Osteocyte (in vitro differentiated cells): Measurements from ENCODE around the gene ABHD15. TPM values are rescaled to one million over a fixed set of nuclear protein-coding genes. Genes with fewer than 3 reads are reported as not detected.
A peak's percentile ranks its signal among the peaks of the same experiment; 100 is the strongest.

ENCODE experiments used
- DNase-seq: peaks from one replicate; pipeline ENCODE4 v3.0.0; 2021; ENCODE audit warnings: mixed read lengths; ENCODE audit not compliant: unreplicated experiment; ENCODE audit errors: extremely low spot score
- H3K27ac Mint-ChIP-seq: one replicate; pipeline ENCODE4 v1.8.0; 2021; ENCODE audit warnings: mild to moderate bottlenecking, mixed read lengths; ENCODE audit not compliant: unreplicated experiment
- H3K27me3 Mint-ChIP-seq: one replicate; pipeline ENCODE4 v1.8.0; 2021; ENCODE audit warnings: mixed read lengths; ENCODE audit not compliant: unreplicated experiment
- H3K36me3 Mint-ChIP-seq: one replicate; pipeline ENCODE4 v1.8.0; 2021; ENCODE audit warnings: mixed read lengths; ENCODE audit not compliant: unreplicated experiment
- H3K4me1 Mint-ChIP-seq: one replicate; pipeline ENCODE4 v1.8.0; 2021; ENCODE audit warnings: mixed read lengths; ENCODE audit not compliant: unreplicated experiment
- H3K4me3 Mint-ChIP-seq: one replicate; pipeline ENCODE4 v1.8.0; 2021; ENCODE audit warnings: mild to moderate bottlenecking, moderate library complexity, mixed read lengths; ENCODE audit not compliant: unreplicated experiment
- H3K9me3 Mint-ChIP-seq: one replicate; pipeline ENCODE4 v1.8.0; 2021; ENCODE audit warnings: mixed read lengths; ENCODE audit not compliant: unreplicated experiment
- CTCF ChIP-seq: fragments of 200-600 bp; sonication (generic); IDR thresholded peaks from 2 replicates; pipeline ENCODE4 v1.5.0; 2021; ENCODE audit warnings: antibody characterized with exemption, mild to moderate bottlenecking, moderate library complexity
- total RNA-seq: library from RNA; stranded (reverse); gene quantifications from 2 replicates; pipeline ENCODE4 v1.2.1, GENCODE V29; 2021

Gene ABHD15
- total RNA-seq, 1 donor from 2014 or later: 12.8 TPM

DNA sequence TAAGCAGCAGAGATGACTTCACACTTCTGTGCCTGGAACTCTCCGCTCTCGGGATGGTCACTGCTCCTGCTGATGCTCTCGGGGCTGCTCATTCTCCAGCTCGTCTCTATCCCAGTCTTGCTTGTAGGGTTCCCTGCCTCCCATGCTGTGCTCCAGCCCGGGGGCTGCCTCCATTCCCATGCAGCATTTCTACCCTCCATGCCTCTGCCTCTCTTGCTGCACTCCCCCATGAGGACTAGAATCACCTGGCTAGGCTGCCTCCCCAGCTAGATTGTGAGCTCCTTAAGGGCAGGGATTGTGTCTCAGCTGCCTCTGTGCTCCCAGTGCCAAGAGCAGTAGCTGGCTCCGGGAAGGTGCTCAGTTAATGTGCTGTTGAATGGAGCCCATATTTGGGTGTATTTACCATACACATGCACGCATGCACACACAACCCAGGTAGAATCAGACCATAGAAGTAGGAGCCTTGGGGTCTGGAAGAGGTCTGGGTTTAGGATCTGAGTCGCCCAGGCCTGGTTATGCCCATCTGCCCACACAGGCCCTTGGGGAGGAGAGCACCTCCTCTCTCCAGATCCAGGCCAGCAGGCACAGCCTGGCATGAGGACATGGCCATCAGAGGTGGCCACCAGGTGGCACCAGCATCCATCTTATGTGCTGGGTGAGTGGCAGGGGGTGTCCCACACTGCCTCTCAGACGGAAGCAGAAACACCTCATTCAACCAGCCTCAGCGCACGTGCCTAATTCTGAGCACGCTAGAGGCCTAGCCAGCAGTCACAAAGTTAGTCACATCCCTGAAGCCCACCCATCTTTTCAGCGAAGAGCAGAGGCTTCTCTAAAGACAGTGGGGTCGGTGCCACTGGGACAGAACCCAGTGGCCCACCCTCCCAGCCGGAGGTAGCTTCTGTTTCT is 13.3 kb upstream of the ABHD15 start:
- DNase-seq: peak; percentile 94
- no peaks in the 10 kb centered on the region for H3K9me3 Mint-ChIP-seq
- TF ChIP-seq CTCF: peak; percentile 94
- H3K27ac Mint-ChIP-seq: peak overlapping the region; percentile 47
- peaks cover 20% of the 10 kb centered on the region for H3K4me1 Mint-ChIP-seq
- peaks cover 16% of the 10 kb centered on the region for H3K36me3 Mint-ChIP-seq
- no peak overlapping the region for H3K4me3 Mint-ChIP-seq
- no peaks in the 10 kb centered on the region for H3K27me3 Mint-ChIP-seq

DNA sequence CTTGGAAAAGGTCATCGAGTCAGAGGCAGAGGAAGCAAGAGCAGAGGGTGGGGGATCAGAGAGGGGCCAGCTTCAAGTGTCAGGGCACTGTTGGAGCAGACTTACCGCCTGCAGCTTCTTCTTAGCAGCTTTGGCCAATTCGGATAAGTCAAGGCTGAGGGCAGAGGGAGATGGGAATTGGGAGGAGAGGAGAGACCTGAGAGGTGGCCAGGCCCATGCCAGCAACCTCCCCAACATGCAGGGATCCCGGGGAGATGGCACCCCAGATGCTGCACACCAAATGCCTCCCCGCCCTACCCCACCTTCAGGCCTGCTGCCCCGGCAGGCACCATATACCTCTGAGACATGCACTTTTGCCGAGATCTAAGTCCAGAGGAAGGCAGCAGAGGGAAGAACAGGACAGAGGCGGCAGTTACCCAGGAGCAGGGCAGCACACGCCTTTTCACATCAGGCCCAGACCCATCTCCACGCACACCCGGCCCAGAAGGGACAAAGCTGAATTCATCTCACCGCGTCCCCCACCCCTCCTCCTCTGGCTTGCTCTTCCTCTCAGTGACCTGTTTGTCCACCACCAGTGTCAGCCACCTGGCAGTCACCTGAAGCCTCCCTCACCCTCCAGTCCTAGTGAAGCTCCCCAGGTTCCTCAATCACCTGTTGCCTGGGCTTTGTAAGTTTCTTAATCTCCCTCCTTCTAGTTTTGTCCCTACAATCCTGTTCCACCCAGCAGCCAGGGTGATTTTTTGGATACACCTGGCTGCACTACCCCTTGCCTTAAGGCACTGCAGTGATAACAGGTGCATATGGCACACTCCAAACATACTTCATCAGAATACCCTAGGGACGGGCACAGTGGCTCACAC is 12.0 kb upstream of the ABHD15 start:
- H3K4me1 Mint-ChIP-seq: peaks cover 7% of the 10 kb centered on the region
- no peak overlapping the region for H3K4me3 Mint-ChIP-seq
- H3K27ac Mint-ChIP-seq: no peak overlapping the region
- H3K27me3 Mint-ChIP-seq: no peaks in the 10 kb centered on the region
- H3K36me3 Mint-ChIP-seq: peaks cover 20% of the 10 kb centered on the region
- no peak for TF ChIP-seq CTCF
- H3K9me3 Mint-ChIP-seq: no peaks in the 10 kb centered on the region
- DNase-seq: no peak

DNA sequence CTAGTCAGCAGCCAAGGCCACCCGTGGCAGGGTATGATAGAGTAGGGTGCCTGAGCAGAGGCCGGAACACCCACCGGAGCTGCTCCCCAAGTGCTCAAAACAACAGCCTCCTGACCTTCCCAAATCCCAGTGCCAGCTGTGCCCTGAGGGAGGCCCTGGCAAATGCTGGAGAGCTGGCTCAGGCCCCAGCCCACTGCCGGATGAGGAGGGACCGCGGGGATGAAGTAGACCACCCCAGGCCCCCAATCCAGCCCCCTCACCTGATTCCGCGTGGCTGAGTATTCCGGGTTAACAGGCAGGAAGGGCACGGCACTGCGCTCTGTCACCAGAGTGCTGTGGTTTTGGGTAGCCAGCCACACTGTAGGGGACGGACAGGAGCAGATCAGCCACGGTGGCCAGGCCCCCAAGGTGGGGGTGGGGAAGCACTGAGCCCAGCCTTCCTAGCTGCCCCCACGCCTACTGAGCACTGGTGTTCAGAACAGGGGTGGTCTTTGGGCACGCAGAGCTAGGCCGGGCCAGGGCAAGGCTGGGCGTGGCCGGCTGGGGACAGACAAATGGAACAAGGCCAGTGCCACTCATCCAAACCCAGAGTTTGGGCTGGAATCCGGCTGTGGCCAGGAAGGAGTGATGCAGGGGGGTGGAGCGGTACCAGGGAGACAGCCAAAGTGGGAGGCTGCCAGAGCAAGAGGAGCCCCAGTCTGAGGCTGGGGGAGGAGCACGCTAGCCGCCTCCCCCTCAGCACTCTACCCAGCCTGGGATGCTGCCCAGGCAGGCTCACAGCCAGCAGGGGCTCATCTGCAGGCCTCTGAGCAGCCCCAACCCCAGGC is 10.8 kb upstream of the ABHD15 start:
- Mint-ChIP-seq H3K4me1 (peaks cover 6% of the 10 kb centered on the region), H3K27ac (no peak overlapping the region), H3K27me3 (no peaks in the 10 kb centered on the region), H3K9me3 (no peaks in the 10 kb centered on the region), H3K36me3 (peaks cover 24% of the 10 kb centered on the region), H3K4me3 (no peak overlapping the region)
- no peak for TF ChIP-seq CTCF
- DNase-seq: no peak

- peaks cover 20% of the 10 kb centered on the region for H3K36me3 Mint-ChIP-seq
- no peak for DNase-seq
- H3K9me3 Mint-ChIP-seq: no peaks in the 10 kb centered on the region
Measured at GRCh38 chr17:29577001-29577370, 10.1 kb upstream of the ABHD15 start.

More at GRCh38 chr17:29577001-29577370, 10.1 kb upstream of the ABHD15 start:
- Mint-ChIP-seq H3K27me3 (no peaks in the 10 kb centered on the region), H3K4me3 (no peak overlapping the region), H3K4me1 (peaks cover 6% of the 10 kb centered on the region), H3K27ac (no peak overlapping the region)
- TF ChIP-seq CTCF: no peak
